Caco-2 (cell line): Measurements from ENCODE around the gene MTHFD1. TPM values are rescaled to one million over a fixed set of nuclear protein-coding genes. Genes with fewer than 3 reads are reported as not detected.

Experiments
- BruUV-seq: library from RNA; stranded (reverse); fragments of 400-500 nt; replicated peaks from 2 replicates; lab custom pipeline; 2021; lab: Mats Ljungman, UMichigan
- CTCF ChIA-PET: fragments of 300-600 bp; sonication (Branson Sonifier 250); formaldehyde crosslinking; loops from one replicate; lab custom pipeline; 2022; ENCODE audit warnings: antibody characterized with exemption; lab: Charles Lee
- POLR2A ChIA-PET: fragments of 300-600 bp; sonication (Branson Sonifier 250); formaldehyde crosslinking; loops from one replicate; lab custom pipeline; 2022; ENCODE audit warnings: antibody characterized with exemption; lab: Charles Lee
- DNase-seq, 2 experiments: peaks; one replicate each; pipeline versions ENCODE4 v3.0.0 to v3.0.0-alpha.2; 2020 to 2022
- H3K27me3 ChIP-seq: replicated peaks from 2 replicates; pipeline ENCODE4 v1.6.0; 2011; ENCODE audit warnings: low read length; ENCODE audit not compliant: control insufficient read depth, insufficient read depth
- H3K36me3 ChIP-seq: 2 replicates; pipeline ENCODE4 v1.5.1; 2011; ENCODE audit warnings: low read length; ENCODE audit not compliant: control insufficient read depth, insufficient read depth
- H3K4me1 ChIP-seq: fragments of 250-450 bp; sonication (Bioruptor Pico); 2 replicates; pipeline ENCODE4 v1.5.1; 2020; ENCODE audit warnings: mild to moderate bottlenecking
- H3K4me3 ChIP-seq: 2 replicates; pipeline ENCODE4 v1.5.1; 2011; ENCODE audit warnings: low read depth, mild to moderate bottlenecking, control low read depth, low read length
- H3K9me3 ChIP-seq: fragments of 250-450 bp; sonication (Bioruptor Pico); 2 replicates; pipeline ENCODE4 v1.5.1; 2020; ENCODE audit warnings: mild to moderate bottlenecking, moderate library complexity
- H3K27ac Mint-ChIP-seq: one replicate; pipeline ENCODE4 v1.8.0; 2022; ENCODE audit warnings: mixed read lengths; ENCODE audit not compliant: unreplicated experiment
- H3K27me3 Mint-ChIP-seq: one replicate; pipeline ENCODE4 v1.8.0; 2022; ENCODE audit warnings: mixed read lengths; ENCODE audit not compliant: insufficient read depth, unreplicated experiment
- H3K36me3 Mint-ChIP-seq: one replicate; pipeline ENCODE4 v1.8.0; 2022; ENCODE audit warnings: mild to moderate bottlenecking, mixed read lengths; ENCODE audit not compliant: insufficient read depth, unreplicated experiment
- H3K4me1 Mint-ChIP-seq: one replicate; pipeline ENCODE4 v1.8.0; 2022; ENCODE audit warnings: low read depth, mixed read lengths; ENCODE audit not compliant: unreplicated experiment
- H3K4me3 Mint-ChIP-seq: one replicate; pipeline ENCODE4 v1.8.0; 2022; ENCODE audit warnings: mild to moderate bottlenecking, moderate library complexity, mixed read lengths; ENCODE audit not compliant: unreplicated experiment
- H3K9me3 Mint-ChIP-seq: one replicate; pipeline ENCODE4 v1.8.0; 2022; ENCODE audit warnings: mixed read lengths; ENCODE audit not compliant: unreplicated experiment
- CTCF ChIP-seq, 2 experiments: fragments of 200-600 bp in 1 of 2; IDR thresholded peaks; 1 replicate in 1 of 2; 2 replicates in 1 of 2; pipeline versions ENCODE4 v1.5.1 to v1.8.0; 2011 to 2022; ENCODE audit warnings: antibody characterized with exemption in 1 of 2, control low read depth in 1 of 2, inconsistent platforms in 1 of 2, low read depth in 1 of 2, low read length in 1 of 2, mild to moderate bottlenecking in 1 of 2, moderate library complexity in 1 of 2; ENCODE audit not compliant: insufficient read depth in 1 of 2, severe bottlenecking in 1 of 2, unreplicated experiment in 1 of 2
- intact Hi-C: fragments of 100-400 bp; cut with micrococcal nuclease; formaldehyde crosslinking; loops from one replicate; pipeline ENCODE4 v1.10.0; 2022; ENCODE audit not compliant: unreplicated experiment
- total RNA-seq: library from RNA; stranded (reverse); gene quantifications from 2 replicates; pipeline ENCODE4 v1.2.3, GENCODE V29; 2022

MTHFD1 gene
- total RNA-seq, 1 experiment from 2014 or later, result 180 TPM

DNA sequence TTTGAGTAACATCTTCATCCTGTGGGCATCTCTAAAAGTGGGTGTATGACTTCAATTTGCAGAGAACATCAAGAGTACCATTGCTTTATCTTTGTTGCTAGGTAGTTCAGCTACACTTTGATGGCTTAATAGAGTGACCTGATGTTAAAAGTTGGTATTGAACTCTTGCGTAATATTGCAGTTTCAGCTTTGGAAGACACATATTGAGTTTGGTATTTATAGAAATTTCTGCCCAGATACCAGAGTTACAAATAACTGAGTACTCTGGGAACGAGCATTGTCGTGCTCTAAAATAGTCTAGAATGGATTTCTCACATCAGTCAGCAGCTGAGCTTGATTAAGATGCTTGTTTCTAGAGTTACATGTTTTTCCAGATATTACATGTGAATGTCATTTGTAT, 52.3 kb downstream of the MTHFD1 start:
- H3K27me3 ChIP-seq, result no peaks in the 10 kb centered on the region
- DNase-seq, result no peak
- BruUV-seq, result no TSS peak
- peaks cover 41% of the 10 kb centered on the region for H3K4me1 ChIP-seq
- TF ChIP-seq CTCF (IDR thresholded peaks at IDR 0.05; ENCODE audit: insufficient read depth in 1 of 2, low read depth in 1 of 2, low read length in 1 of 2, severe bottlenecking in 1 of 2, unreplicated experiment in 1 of 2), result no peak
- Mint-ChIP-seq H3K4me3 (no peak overlapping the region), H3K9me3 (no peaks in the 10 kb centered on the region), H3K4me1 (peaks cover 9% of the 10 kb centered on the region), H3K36me3 (peaks cover 93% of the 10 kb centered on the region), H3K27me3 (no peaks in the 10 kb centered on the region), H3K27ac (no peak overlapping the region)
- POLR2A ChIA-PET, result no interaction called here
- CTCF ChIA-PET, result no interaction called here
- peaks cover 2% of the 10 kb centered on the region for H3K36me3 ChIP-seq
- H3K4me3 ChIP-seq, result no peak overlapping the region
- no peaks in the 10 kb centered on the region for H3K9me3 ChIP-seq
- intact Hi-C loops, result no loop called here

DNA sequence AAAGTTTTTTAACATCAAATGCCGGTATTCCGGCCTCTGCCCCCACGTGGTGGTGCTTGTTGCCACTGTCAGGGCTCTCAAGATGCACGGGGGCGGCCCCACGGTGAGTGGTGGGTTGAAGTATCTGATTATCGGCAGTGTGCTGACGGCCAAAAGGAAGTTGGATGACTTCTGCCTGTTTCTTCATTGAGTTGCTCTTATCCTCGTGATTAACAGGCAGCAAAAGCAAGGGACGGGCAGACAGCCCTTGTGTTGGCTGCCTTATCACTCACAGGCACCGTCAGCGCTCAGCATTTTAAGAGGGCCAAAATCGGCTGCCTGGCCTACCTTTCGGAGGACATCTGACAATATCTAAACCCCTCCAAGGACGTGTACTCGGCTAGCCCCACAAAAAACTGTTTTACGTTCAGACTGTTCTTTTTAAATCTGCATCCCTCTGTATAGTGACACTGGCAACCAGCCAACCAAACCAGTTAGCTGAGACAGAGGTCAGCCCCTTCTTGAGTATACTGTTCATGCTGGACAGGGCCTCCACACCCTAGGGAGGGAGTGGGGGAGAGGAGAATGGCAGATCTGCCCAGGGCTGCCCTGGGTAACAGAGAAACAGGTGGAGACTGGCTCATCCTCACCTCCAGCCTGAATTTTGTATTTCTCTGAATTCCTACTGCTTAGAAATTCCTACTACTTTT, 54.3 kb downstream of the MTHFD1 start:
- no peak for DNase-seq
- POLR2A ChIA-PET, result no interaction called here
- BruUV-seq, result no TSS peak
- Mint-ChIP-seq H3K4me3 (no peak overlapping the region), H3K27ac (peak overlapping the region; percentile 77), H3K36me3 (peaks cover 87% of the 10 kb centered on the region), H3K9me3 (no peaks in the 10 kb centered on the region), H3K4me1 (peaks cover 4% of the 10 kb centered on the region), H3K27me3 (no peaks in the 10 kb centered on the region)
- TF ChIP-seq CTCF (IDR thresholded peaks at IDR 0.05; ENCODE audit: insufficient read depth in 1 of 2, low read depth in 1 of 2, low read length in 1 of 2, severe bottlenecking in 1 of 2, unreplicated experiment in 1 of 2), result no peak
- peaks cover 27% of the 10 kb centered on the region for H3K4me1 ChIP-seq
- H3K27me3 ChIP-seq, result no peaks in the 10 kb centered on the region
- H3K36me3 ChIP-seq, result no peaks in the 10 kb centered on the region; the same call in none of the 2 replicates
- intact Hi-C loops, result no loop called here
- no peaks in the 10 kb centered on the region for H3K9me3 ChIP-seq
- no peak overlapping the region for H3K4me3 ChIP-seq
- CTCF ChIA-PET, result no interaction called here

DNA sequence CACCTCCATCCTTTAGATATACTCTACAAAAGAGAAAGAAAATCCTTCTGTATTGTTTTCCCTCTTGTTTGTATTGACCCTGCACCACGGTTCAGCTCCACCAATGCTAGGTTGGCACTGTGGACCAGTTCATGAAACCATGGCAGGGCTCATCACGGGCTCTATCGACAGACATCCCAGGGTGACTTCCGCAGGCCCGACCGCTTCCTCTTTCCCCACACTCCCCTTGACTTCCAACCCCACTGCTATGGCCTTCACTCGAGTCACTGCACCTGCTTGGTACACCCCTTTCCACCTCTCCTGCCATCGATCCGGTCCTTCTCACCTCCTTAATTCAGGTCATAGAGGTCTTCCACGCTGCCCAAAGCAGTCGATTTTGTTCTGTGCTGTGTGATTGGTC, 56.0 kb downstream of the MTHFD1 start:
- H3K9me3 Mint-ChIP-seq, result no peaks in the 10 kb centered on the region
- H3K36me3 ChIP-seq, result no peaks in the 10 kb centered on the region; the same call in 1 of the 2 replicates
- H3K4me3 ChIP-seq, result no peak overlapping the region
- peaks cover 85% of the 10 kb centered on the region for H3K36me3 Mint-ChIP-seq
- POLR2A ChIA-PET, result no interaction called here
- no peaks in the 10 kb centered on the region for H3K9me3 ChIP-seq
- no peaks in the 10 kb centered on the region for H3K27me3 ChIP-seq
- H3K4me1 ChIP-seq, result peaks cover 13% of the 10 kb centered on the region
- BruUV-seq, result no TSS peak
- no peak for DNase-seq
- no peak for TF ChIP-seq CTCF (IDR thresholded peaks at IDR 0.05; ENCODE audit: insufficient read depth in 1 of 2, low read depth in 1 of 2, low read length in 1 of 2, severe bottlenecking in 1 of 2, unreplicated experiment in 1 of 2)
- no peak overlapping the region for H3K27ac Mint-ChIP-seq
- CTCF ChIA-PET, result no interaction called here
- H3K4me1 Mint-ChIP-seq, result no peaks in the 10 kb centered on the region
- no peaks in the 10 kb centered on the region for H3K27me3 Mint-ChIP-seq
- intact Hi-C loops, result no loop called here
- H3K4me3 Mint-ChIP-seq, result no peak overlapping the region
